ENCODE data around the gene ALDH3A1. TPM values are rescaled to one million over a fixed set of nuclear protein-coding genes. Genes with fewer than 3 reads are reported as not detected.

The ALDH3A1 gene
- total RNA-seq, 2 donors from 2014 or later, result 0.21 to 0.32 TPM

- peak in 1 of 2 donors; percentile 38 for ATAC-seq
- intact Hi-C loops (cut with DNase I), result no loop called here
- no peak for DNase-seq
Observed at GRCh38 chr17:19726631-19727376, 21.3 kb downstream of the ALDH3A1 start.

DNA sequence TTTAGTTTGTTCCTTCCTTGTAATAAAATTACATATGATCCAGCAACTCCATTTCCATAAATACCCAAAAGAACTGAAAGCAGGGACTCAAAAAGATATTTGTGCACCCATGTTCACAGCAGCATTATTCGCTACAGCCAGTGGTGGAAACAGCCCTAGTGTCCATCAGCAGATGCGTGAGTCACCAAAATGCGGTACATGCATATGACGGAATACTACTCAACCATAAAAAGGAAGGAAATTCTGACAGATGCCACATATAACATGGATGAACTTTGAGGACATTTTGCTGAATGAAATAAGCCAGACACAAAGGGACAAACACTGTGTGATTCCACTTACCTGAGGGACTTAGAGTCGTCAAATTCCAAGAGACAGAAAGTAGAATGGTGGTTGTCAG is 22.6 kb downstream of the ALDH3A1 start:
- ATAC-seq, result no peak
- intact Hi-C loops (cut with DNase I), result no loop called here
- DNase-seq, result no peak

- ATAC-seq (peak; percentile 14 to 48), DNase-seq (peak; percentile 75)
- intact Hi-C loops (cut with DNase I), result no loop called here
Observed at GRCh38 chr17:19724501-19725420, 23.3 kb downstream of the ALDH3A1 start.

DNA sequence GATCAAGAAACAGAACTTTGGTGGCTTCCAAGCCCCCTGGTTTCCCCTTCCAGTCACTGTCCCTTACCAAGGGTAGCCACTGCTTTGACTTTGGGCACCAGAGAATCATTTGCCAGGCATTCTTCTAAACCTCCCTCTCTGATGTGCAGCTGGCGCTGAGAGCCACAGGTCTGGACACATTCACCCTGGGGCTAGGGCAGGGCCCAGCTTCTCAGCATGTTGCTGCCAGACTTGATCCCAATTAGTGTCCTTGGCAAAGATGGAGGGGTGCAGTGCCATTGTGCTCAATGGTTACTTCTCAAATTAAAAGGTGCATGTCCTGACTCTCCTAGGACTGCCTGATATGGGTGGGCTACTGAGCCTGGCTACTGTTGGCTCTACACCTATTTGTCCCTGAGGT is 24.1 kb downstream of the ALDH3A1 start:
- intact Hi-C loops (cut with DNase I), result no loop called here
- ATAC-seq, result no peak
- DNase-seq, result no peak

- intact Hi-C loops (cut with DNase I), result no loop called here
- ATAC-seq (peak in 1 of 2 donors; percentile 3), DNase-seq (no peak)
Observed at GRCh38 chr17:19720631-19721426, 27.3 kb downstream of the ALDH3A1 start.

GRCh38 chr17:19720210-19720475 is 28.0 kb downstream of the ALDH3A1 start:
- ATAC-seq, result no peak
- DNase-seq, result no peak
- intact Hi-C loops (cut with DNase I), result no loop called here

DNA sequence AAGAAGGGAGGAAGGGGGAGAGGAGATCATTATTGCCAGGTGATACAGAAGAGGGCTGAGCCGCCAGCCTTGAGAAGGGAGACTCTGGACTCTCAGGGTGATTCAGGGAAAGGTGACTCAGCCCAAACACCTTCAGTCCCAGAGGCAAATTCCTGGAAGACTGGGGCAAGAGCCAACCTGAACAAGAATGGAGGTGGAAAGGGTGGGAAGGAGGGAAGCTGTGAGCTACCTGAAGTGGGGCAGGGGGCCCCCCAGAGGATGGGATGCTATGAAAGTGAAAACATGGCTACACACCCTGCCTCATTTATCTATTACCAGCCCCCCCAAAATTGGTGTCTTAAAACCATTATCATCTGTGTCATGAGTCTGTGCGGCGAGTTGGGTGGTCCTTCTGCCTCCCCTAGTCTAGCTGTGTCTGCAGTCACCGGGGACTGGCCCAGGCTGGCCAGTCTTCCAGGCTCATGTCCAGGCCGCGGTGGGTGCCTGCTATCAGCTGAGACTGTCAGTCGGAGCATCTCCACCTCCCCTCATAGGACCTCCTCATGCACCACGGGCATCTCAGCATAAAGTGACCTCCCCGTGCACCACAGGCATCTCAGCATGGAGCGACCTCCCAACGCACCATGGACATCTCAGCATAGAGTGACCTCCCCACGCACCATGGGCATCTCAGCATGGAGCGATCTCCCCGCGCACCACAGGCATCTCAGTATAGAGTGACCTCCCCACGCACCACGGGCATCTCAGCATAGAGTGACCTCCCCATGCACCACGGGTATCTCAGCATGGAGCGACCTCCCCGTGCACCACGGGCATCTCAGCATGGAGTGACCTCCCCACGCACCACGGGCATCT is 28.5 kb downstream of the ALDH3A1 start:
- ATAC-seq (peak in 1 of 2 donors; percentile 41), DNase-seq (no peak)
- intact Hi-C loops (cut with DNase I), result no loop called here

DNA sequence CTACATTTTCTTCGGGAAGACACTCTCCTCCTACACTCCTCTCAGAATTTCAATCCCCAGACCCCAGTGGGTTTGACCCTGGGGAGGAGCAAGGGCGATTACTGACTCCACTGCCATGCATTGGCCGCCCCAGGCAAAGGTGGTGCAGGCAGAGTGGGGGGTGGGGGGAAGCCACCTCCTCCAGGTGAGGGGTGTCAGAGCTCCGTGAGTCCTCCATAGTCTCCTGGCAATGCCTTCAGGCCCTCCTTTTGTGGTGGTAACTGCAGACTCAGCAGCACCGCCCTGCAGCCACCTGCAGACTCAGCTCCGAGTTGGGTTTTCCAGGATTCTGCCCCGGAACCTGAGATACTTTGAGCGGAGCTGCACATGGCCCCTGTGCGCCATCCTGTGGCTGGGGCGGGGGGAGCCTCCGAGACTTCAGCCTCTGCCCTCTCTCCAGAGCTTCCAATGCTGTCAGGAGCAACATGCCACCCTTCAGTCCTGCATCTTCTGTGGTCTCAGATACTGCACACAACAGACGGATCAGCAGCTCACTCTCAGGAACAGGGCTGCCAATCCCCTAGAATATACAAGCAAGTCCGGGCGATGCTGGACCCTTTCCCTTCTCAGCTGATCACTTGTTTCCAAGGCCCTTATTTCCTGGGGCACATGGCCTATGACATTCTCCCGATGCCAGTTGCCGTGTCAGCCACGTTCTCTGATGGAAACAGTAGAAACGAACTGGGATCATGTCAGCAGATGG is 29.3 kb downstream of the ALDH3A1 start:
- ATAC-seq (no peak), DNase-seq (no peak)
- intact Hi-C loops (cut with DNase I), result no loop called here

- intact Hi-C loops (cut with DNase I), result no loop called here
- DNase-seq (no peak), ATAC-seq (no peak)
Observed at GRCh38 chr17:19718041-19718612, 30.0 kb downstream of the ALDH3A1 start.

DNA sequence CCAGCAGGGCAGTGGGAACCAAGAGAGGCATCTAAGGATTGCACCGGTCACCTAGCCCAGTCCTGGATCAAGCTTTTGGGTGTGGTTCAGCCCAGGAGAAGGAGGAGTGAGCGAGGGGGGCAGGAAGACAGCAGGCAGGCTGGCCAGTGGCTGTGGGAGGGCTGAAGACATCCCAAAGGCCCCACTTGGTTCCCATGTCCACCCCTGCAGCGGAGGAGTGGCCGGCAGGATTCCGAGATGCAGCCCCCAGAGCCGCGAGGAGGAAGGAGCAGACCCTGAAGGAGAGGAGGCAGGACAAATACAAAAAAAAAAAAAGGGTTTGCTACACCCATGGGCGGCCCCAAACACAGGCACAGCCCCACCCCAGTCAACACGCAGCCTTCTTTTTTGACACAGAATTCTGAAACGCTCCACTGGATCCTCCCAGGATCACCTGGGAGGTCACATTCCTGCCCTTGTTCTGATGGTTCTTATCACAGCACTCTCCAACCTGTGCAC is 30.6 kb downstream of the ALDH3A1 start:
- no peak for ATAC-seq
- intact Hi-C loops (cut with DNase I), result no loop called here

DNA sequence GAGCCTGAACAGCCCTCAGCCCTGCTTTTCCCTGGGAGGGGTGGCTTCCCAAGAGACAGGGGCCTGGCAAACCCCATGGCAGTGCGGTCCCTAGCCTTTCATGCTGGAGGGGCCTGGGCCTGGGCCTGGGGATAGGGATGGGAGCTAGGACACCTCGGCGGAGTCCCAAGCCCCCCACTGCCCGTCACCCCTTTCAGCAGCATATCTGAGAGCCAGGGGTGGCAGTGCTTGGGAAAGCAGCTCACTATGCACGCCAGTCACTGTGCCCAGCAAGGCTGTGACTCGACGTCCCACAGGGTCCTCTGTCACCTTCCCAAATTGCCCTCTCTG is 31.1 kb downstream of the ALDH3A1 start:
- intact Hi-C loops (cut with DNase I), result no loop called here
- ATAC-seq (no peak), DNase-seq (no peak)

More for the DNA sequence above, 30.6 kb downstream of the ALDH3A1 start:
- no peak for DNase-seq

DNA sequence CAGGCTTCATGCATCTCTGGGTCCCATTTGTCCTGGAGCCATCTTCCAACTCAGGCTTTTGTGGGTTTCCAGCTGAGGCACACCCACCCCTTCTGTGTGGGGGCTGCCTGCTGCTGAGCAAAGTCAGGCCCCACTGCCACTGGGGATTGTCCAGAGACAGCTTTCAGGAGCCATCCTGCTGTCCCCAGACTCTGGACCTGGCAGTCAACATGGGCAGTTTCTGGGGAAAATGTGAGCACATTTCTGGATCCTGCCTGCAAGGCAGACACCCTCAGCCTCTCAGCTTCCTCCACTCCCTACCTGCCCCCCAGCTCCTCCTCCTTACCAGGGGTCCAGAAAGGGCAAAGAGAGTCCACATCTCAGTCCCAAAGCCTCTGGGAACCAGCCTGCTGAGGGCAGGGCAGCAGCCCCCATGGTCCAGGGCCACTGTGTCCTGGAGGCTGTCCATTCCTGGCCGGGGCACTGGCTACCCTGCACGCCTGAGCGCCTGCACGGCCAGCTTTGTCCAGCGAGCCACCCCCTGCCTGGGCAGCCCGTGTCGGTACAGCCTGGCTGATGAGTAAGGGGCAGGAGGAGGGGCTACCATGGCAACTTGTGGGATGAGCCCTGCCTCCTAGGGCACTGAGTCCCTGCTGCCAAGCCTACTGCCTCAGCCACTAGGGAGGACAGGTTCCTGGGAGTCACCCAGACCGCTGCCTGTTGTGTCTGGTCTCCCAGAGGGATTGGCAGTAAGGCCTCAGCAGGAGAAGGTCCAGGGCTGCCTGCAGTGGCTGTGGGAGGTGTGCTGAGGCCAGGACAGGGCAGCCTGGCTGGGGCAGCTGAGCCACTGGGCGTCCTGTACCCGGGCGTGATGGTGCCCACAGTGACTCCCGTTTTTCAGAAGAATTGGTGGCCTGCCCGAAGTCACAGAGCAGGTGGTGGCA is 31.7 kb downstream of the ALDH3A1 start, which contains the start of gene SLC47A2:
TSS of gene SLC47A2 (minus strand) at position 477 of the 923 bp plus-strand sequence. CDS start at position 448, 29 bp downstream.
- DNase-seq (no peak), ATAC-seq (peak; percentile 18 to 38)
- intact Hi-C loops (cut with DNase I), result no loop called here

DNA sequence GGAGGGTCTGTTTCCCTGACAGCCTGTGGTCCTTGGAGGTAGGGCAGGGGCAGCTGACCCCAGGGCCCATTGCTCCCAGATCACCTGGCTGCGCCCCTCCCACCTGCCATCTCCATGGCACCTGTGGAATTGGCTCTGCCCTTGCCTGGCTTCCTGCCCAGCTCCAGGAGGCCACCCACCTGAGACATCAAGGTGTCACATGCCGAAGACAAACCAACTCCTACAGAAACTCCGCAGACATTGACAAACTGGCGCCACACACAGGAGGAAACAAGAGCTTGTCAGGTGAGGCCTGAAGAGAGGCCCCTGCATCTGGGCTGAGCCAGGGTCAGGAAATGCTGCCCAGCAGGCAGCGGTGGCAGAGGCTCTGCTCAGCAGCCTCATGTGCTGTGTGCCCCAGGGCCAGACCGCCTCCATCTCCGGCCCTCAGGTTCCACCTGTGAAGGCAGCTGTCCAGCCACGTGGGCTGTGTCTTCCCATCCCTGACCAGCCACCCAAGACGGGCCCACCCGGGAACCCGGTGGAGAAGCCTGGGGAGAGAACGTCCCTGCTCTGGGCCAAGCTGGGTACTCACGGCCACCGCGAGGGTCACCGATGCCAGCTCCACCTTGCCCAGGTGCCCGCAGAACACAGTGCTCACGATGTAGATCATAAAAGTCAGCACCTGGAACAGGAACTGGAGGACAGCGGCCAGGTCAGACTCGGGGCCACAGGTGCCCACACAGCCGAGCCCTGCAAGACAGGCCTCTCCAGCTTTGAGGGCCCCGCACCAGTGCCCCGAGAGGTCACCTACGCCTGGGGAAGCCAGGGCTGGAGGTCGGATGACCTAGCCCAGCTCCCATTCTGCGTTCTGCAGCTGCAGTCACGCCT is 33.3 kb downstream of the ALDH3A1 start:
- ATAC-seq (no peak), DNase-seq (no peak)
- intact Hi-C loops (cut with DNase I), result no loop called here

DNA sequence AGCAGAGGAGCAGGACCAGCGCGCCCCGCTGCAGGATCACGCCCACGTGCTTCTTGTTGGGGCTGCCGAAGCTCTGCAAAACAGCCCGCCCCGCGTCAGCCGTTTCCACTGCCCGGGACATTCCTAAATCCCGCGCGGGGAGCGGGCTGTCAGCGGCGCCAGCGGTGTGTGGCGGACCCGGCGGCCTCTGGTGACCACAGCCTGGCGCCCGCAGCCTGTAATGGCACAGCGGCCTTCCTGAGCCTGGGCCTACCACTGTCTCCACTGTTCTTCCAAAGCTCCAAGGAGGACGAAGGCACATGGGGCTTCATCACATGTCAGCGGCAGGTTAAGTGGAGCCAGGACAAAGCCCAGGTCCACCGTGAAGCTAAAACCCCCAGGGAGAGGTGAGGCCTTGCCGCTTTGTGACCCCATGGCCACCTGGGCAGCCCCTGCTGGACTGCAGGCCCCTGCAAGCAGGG is 34.2 kb downstream of the ALDH3A1 start:
- intact Hi-C loops (cut with DNase I), result no loop called here
- ATAC-seq (no peak), DNase-seq (no peak)

GRCh38 chr17:19713462-19713861 is 34.6 kb downstream of the ALDH3A1 start:
- DNase-seq, result no peak
- intact Hi-C loops (cut with DNase I), result no loop called here
- ATAC-seq, result no peak
